Adrenal gland (tissue), 12 donors: ENCODE results near the gene GALNT12. TPM values are rescaled to one million over a fixed set of nuclear protein-coding genes. Genes with fewer than 3 reads are reported as not detected.
A peak's percentile ranks its signal among the peaks of the same experiment; 100 is the strongest.

Experiments
- DNase-seq, 7 donors: peaks; one replicate each; pipeline ENCODE4 v3.0.0-alpha.2; 2019 to 2020
- H3K27ac ChIP-seq, 5 donors: fragments of 200-600 bp; sonication (generic) in 4 of 5; 1 replicate in 3 of 5; 2 replicates in 2 of 5; pipeline versions ENCODE4 v1.5.1 to v1.8.0; 2016 to 2020; ENCODE audit warnings: mild to moderate bottlenecking in 1 of 5
- H3K27me3 ChIP-seq: fragments of 200-600 bp; 2 replicates; pipeline ENCODE4 v1.8.0; 2021
- H3K36me3 ChIP-seq, 2 donors: fragments of 200-600 bp; replicated peaks in 1 of 2; 1 replicate in 1 of 2; 2 replicates in 1 of 2; pipeline versions ENCODE4 v1.5.1 to v1.8.0; 2018 to 2022
- H3K4me1 ChIP-seq, 2 donors: fragments of 200-600 bp; replicated peaks in 1 of 2; 1 replicate in 1 of 2; 2 replicates in 1 of 2; pipeline versions ENCODE4 v1.5.1 to v1.8.0; 2018 to 2021
- H3K4me3 ChIP-seq, 4 donors: fragments of 200-600 bp; sonication (generic) in 3 of 4; one replicate each; pipeline ENCODE4 v1.5.1; 2016 to 2018
- H3K9me3 ChIP-seq, 3 donors: fragments of 200-600 bp; sonication (generic) in 1 of 3; replicated peaks in 1 of 3; 1 replicate in 2 of 3; 2 replicates in 1 of 3; pipeline versions ENCODE4 v1.5.1 to v1.8.0; 2016 to 2021
- POLR2A ChIP-seq, 2 donors: fragments of 450-650 bp; IDR thresholded peaks; one replicate each; pipeline ENCODE4 v1.6.1; 2017; ENCODE audit warnings: antibody characterized with exemption in 2 of 2, mild to moderate bottlenecking in 2 of 2, moderate library complexity in 1 of 2
- WGBS, 4 donors: extraction: QIAGEN DNeasy Blood & Tissue Kit in 2 of 4; methylation state at CpG; one replicate each; pipeline versions ENCODE4 v1.1.5 to v1.1.7; 2013 to 2017; 5-methylcytosine and 5-hydroxymethylcytosine counted together
- intact Hi-C, 2 donors: fragments of 100-400 bp; cut with DNase I; formaldehyde crosslinking; loops; one replicate each; pipeline versions ENCODE4 v1.14.1 to v1.15.0; 2022 to 2023
- polyA plus RNA-seq, 3 donors: library from polyadenylated mRNA; stranded (reverse); fragments of 200-250 nt in 2 of 3; fragments of 350-450 nt in 1 of 3; fragmentation: Illumina TruSeq in 1 of 3; extraction: RNeasy Lipid Tissue Mini Kit (QIAGEN cat#74804) in 1 of 3; gene quantifications; one replicate each; pipeline ENCODE4 v1.2.3, GENCODE V29; 2013 to 2014
- total RNA-seq, 9 donors: library from RNA; depleted of rRNA in 4 of 9; stranded (reverse); fragments of >200 nt in 4 of 9; fragments of 120-200 nt in 1 of 9; fragmentation: NEBNext Ultra II Directional in 1 of 9; extraction: Animal tissue kit (Norgen Biotek cat#: 25700) in 1 of 9; gene quantifications; one replicate each; pipeline versions ENCODE4 v1.1.0 to v1.2.4, GENCODE V29; 2013 to 2023
- TF ChIP-seq, protein P1 (sequence below), 6 experiments: fragments of 450-650 bp in 4 of 6; fragments of 200-600 bp in 2 of 6; sonication (generic) in 1 of 6; IDR thresholded peaks; 1 replicate in 5 of 6; 2 replicates in 1 of 6; pipeline versions ENCODE4 v1.5.1 to v1.8.0; 2016 to 2021; ENCODE audit warnings: antibody characterized with exemption in 6 of 6, mild to moderate bottlenecking in 2 of 6, moderate library complexity in 1 of 6
- donor health status: healthy with polysubstance abuse.
- donor health status: Bipolar disorder and iron deficiency.
- donor health status: DM: yes; HTN: yes; CAD: no.
- donor health status: DM: no; HTN: no; CAD: no.
- donor health status: DM: no; HTN: no; CAD: no.
- donor health status: DM: yes; HTN: yes; CAD: no.

GALNT12 gene
- total and polyA plus RNA-seq, 12 donors, result 1.1 to 20.6 (median 4.2) TPM

- Histone ChIP-seq H3K27me3 (no peaks in the 10 kb centered on the region), H3K27ac (peak overlapping the region in 1 of 5 donors; percentile 88), H3K36me3 (no peaks in the 10 kb centered on the region), H3K4me1 (peaks cover under 1 to 13% of the 10 kb centered on the region in 2 donors), H3K9me3 (no peaks in the 10 kb centered on the region), H3K4me3 (peak overlapping the region in 3 of 4 donors; percentile 28 to 87 (median 60))
- DNase-seq, result peak in 2 of 7 donors; percentile 17 to 36
- WGBS, 4 donors, result 0 to 1% (median 1%) methylated on average over 18 to 48 of the region's 48 CpGs
- no peak for TF ChIP-seq POLR2A (IDR thresholded peaks at IDR 0.05)
- intact Hi-C loops, result no loop called here
Measured at GRCh38 chr9:98795970-98796363, 11.5 kb upstream of the GALNT12 start.

GRCh38 chr9:98796364-98797101 is 10.9 kb upstream of the GALNT12 start, which contains the start of gene ANKS6:
Gene ANKS6, minus strand, starts transcription at chr9:98796555. Its CDS starts 64 bp downstream, at chr9:98796491.
- TF ChIP-seq, protein P1, sequence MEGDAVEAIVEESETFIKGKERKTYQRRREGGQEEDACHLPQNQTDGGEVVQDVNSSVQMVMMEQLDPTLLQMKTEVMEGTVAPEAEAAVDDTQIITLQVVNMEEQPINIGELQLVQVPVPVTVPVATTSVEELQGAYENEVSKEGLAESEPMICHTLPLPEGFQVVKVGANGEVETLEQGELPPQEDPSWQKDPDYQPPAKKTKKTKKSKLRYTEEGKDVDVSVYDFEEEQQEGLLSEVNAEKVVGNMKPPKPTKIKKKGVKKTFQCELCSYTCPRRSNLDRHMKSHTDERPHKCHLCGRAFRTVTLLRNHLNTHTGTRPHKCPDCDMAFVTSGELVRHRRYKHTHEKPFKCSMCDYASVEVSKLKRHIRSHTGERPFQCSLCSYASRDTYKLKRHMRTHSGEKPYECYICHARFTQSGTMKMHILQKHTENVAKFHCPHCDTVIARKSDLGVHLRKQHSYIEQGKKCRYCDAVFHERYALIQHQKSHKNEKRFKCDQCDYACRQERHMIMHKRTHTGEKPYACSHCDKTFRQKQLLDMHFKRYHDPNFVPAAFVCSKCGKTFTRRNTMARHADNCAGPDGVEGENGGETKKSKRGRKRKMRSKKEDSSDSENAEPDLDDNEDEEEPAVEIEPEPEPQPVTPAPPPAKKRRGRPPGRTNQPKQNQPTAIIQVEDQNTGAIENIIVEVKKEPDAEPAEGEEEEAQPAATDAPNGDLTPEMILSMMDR (IDR thresholded peaks at IDR 0.05), result peak in 3 of 6 experiments; percentile 44 to 72 (median 69)
- peak; percentile 30 to 55 for TF ChIP-seq POLR2A (IDR thresholded peaks at IDR 0.05)
- no peaks in the 10 kb centered on the region for H3K36me3 ChIP-seq
- H3K9me3 ChIP-seq, result no peaks in the 10 kb centered on the region
- H3K4me3 ChIP-seq, result peak within 1 kb of the TSS in 3 of 4 donors; percentile 28 to 87 (median 60)
- peak within 1 kb of the TSS in 3 of 5 donors; percentile 70 to 88 (median 74) for H3K27ac ChIP-seq
- no peaks in the 10 kb centered on the region for H3K27me3 ChIP-seq
- peaks cover 0 to 12% of the 10 kb centered on the region in 2 donors for H3K4me1 ChIP-seq
- DNase-seq, result peak; percentile 65 to 88 (median 79)
- 4 to 38% (median 7%) methylated on average over 8 to 86 of the region's 86 CpGs for WGBS, 4 donors
- intact Hi-C loops, result no loop called here

- WGBS, 4 donors, result 85 to 92% (median 90%) methylated on average over 2 to 4 of the region's 4 CpGs
- DNase-seq, result no peak
- peaks cover 0 to 12% of the 10 kb centered on the region in 2 donors for H3K4me1 ChIP-seq
- TF ChIP-seq, protein P1 (IDR thresholded peaks at IDR 0.05), result no peak
- no peak for TF ChIP-seq POLR2A (IDR thresholded peaks at IDR 0.05)
- no peaks in the 10 kb centered on the region for H3K9me3 ChIP-seq
- H3K27ac ChIP-seq, result no peak overlapping the region
- intact Hi-C loops, result no loop called here
- no peaks in the 10 kb centered on the region for H3K27me3 ChIP-seq
- H3K4me3 ChIP-seq, result no peak overlapping the region
- no peaks in the 10 kb centered on the region for H3K36me3 ChIP-seq
Measured at GRCh38 chr9:98797491-98797890, 10.0 kb upstream of the GALNT12 start.

- no peak overlapping the region for H3K4me3 ChIP-seq
- H3K36me3 ChIP-seq, result no peaks in the 10 kb centered on the region
- H3K9me3 ChIP-seq, result no peaks in the 10 kb centered on the region
- no peak overlapping the region for H3K27ac ChIP-seq
- 95 to 96% (median 96%) methylated on average over 3 of the region's 3 CpGs for WGBS, 4 donors
- H3K27me3 ChIP-seq, result no peaks in the 10 kb centered on the region
- intact Hi-C loops, result no loop called here
- no peak for TF ChIP-seq POLR2A (IDR thresholded peaks at IDR 0.05)
- TF ChIP-seq, protein P1 (IDR thresholded peaks at IDR 0.05), result no peak
- peaks cover 0 to 12% of the 10 kb centered on the region in 2 donors for H3K4me1 ChIP-seq
- no peak for DNase-seq
Measured at GRCh38 chr9:98798254-98798653, 9.2 kb upstream of the GALNT12 start.
